SK-N-SH (cell line): ENCODE results near the gene KLHL30. TPM values are rescaled to one million over a fixed set of nuclear protein-coding genes. Genes with fewer than 3 reads are reported as not detected.

Experiments
- CTCF ChIA-PET: fragments of 300-600, 350-600 bp; formaldehyde crosslinking; extraction: SDS; loops from one replicate; lab custom pipeline; 2021; lab: Yijun Ruan, JAX
- POLR2A ChIA-PET: fragments of 350-600 bp; sonication (Branson Sonifier 250); formaldehyde crosslinking; extraction: SDS; loops from one replicate; lab custom pipeline; 2020; ENCODE audit warnings: antibody characterized with exemption, inconsistent platforms; lab: Yijun Ruan, JAX
- DNase-seq: peaks from one replicate; pipeline ENCODE4 v3.0.0; 2012
- H2AFZ ChIP-seq: fragments of 200-600 bp; sonication (generic); 2 replicates; pipeline ENCODE4 v1.8.1; 2016; ENCODE audit warnings: antibody characterized with exemption, mild to moderate bottlenecking, low read depth
- H3F3A ChIP-seq: fragments of 200-600 bp; sonication (generic); replicated peaks from 2 replicates; pipeline ENCODE3; 2016; ENCODE audit warnings: antibody characterized with exemption, mild to moderate bottlenecking; ENCODE audit not compliant: insufficient read depth
- H3K27ac ChIP-seq, 2 experiments: fragments of 200-500 bp in 1 of 2; fragments of 200-600 bp in 1 of 2; sonication (Bioruptor generic) in 1 of 2; sonication (generic), shearing (Covaris generic) in 1 of 2; 2 replicates each; pipeline versions ENCODE4 v1.5.1 to v1.6.1; 2014 to 2016; ENCODE audit warnings: low read depth in 2 of 2, inconsistent platforms in 1 of 2, low read length in 1 of 2, mild to moderate bottlenecking in 1 of 2, mixed read lengths in 1 of 2
- H3K27me3 ChIP-seq: fragments of 200-600 bp; sonication (generic), shearing (Covaris generic); 2 replicates; pipeline ENCODE4 v1.6.1; 2016; ENCODE audit warnings: mixed run types; ENCODE audit not compliant: insufficient read depth
- H3K36me3 ChIP-seq, 2 experiments: fragments of 200-500 bp in 1 of 2; fragments of 200-600 bp in 1 of 2; sonication (Bioruptor generic) in 1 of 2; sonication (generic) in 1 of 2; replicated peaks in 1 of 2; 2 replicates each; pipeline versions ENCODE3 to v1.5.1; 2014 to 2016; ENCODE audit warnings: low read length in 1 of 2, mild to moderate bottlenecking in 1 of 2; ENCODE audit not compliant: insufficient read depth in 2 of 2, control insufficient read depth in 1 of 2
- H3K4me1 ChIP-seq, 2 experiments: fragments of 200-500 bp in 1 of 2; fragments of 200-600 bp in 1 of 2; sonication (Bioruptor generic) in 1 of 2; sonication (generic), shearing (Covaris generic) in 1 of 2; 2 replicates each; pipeline versions ENCODE4 v1.5.1 to v1.6.1; 2014 to 2016; ENCODE audit warnings: low read depth in 1 of 2, low read length in 1 of 2, mixed run types in 1 of 2; ENCODE audit not compliant: insufficient read depth in 2 of 2, control insufficient read depth in 1 of 2
- H3K4me2 ChIP-seq: fragments of 200-600 bp; sonication (generic), shearing (Covaris generic); 2 replicates; pipeline ENCODE4 v1.6.1; 2017; ENCODE audit warnings: mixed run types
- H3K4me3 ChIP-seq, 2 experiments: fragments of 200-500 bp in 1 of 2; fragments of 200-600 bp in 1 of 2; sonication (Bioruptor generic) in 1 of 2; sonication (generic), shearing (Covaris generic) in 1 of 2; 2 replicates each; pipeline versions ENCODE4 v1.5.1 to v1.8.1; 2014 to 2016; ENCODE audit warnings: low read depth in 2 of 2, inconsistent platforms in 1 of 2, low read length in 1 of 2, mild to moderate bottlenecking in 1 of 2, mixed read lengths in 1 of 2, moderate library complexity in 1 of 2
- H3K79me2 ChIP-seq: fragments of 200-600 bp; sonication (generic); 2 replicates; pipeline ENCODE4 v1.8.1; 2017; ENCODE audit warnings: mild to moderate bottlenecking; ENCODE audit not compliant: insufficient read depth
- H3K9ac ChIP-seq: fragments of 200-600 bp; sonication (generic); 2 replicates; pipeline ENCODE4 v1.6.1; 2017; ENCODE audit warnings: mixed run types
- H3K9me2 ChIP-seq: fragments of 200-600 bp; sonication (generic); 2 replicates; pipeline ENCODE4 v1.6.1; 2017; ENCODE audit warnings: mixed run types
- H3K9me3 ChIP-seq: fragments of 200-600 bp; sonication (generic); 2 replicates; pipeline ENCODE4 v1.6.1; 2017; ENCODE audit warnings: mixed run types, mild to moderate bottlenecking, moderate library complexity
- H4K20me1 ChIP-seq: fragments of 200-600 bp; sonication (generic); 2 replicates; pipeline ENCODE4 v1.6.1; 2017; ENCODE audit warnings: mild to moderate bottlenecking, mixed run types; ENCODE audit not compliant: insufficient read depth
- ELF1 ChIP-seq: IDR thresholded peaks from 2 replicates; pipeline ENCODE4 v1.4.0; 2012
- EP300 ChIP-seq, 2 experiments: IDR thresholded peaks; 2 replicates each; pipeline versions ENCODE4 v1.4.0 to v1.6.1; 2012; ENCODE audit warnings: borderline replicate concordance in 1 of 2, low read depth in 1 of 2, low read length in 1 of 2
- FOSL2 ChIP-seq: IDR thresholded peaks from 2 replicates; pipeline ENCODE4 v1.4.0; 2012; ENCODE audit warnings: low read depth, mild to moderate bottlenecking, moderate library complexity, borderline replicate concordance
- FOXJ3 ChIP-seq: sonication (generic); formaldehyde crosslinking; IDR thresholded peaks from 2 replicates; pipeline ENCODE4 v1.5.1; 2020; ENCODE audit warnings: mild to moderate bottlenecking, missing genetic modification reagents
- FOXM1 ChIP-seq: IDR thresholded peaks from 2 replicates; pipeline ENCODE4 v1.4.0; 2012; ENCODE audit warnings: low read depth, mild to moderate bottlenecking
- GABPA ChIP-seq: IDR thresholded peaks from 2 replicates; pipeline ENCODE4 v1.4.0; 2012; ENCODE audit warnings: low read depth, mild to moderate bottlenecking
- GATA2 ChIP-seq: sonication (generic); formaldehyde crosslinking; IDR thresholded peaks from 2 replicates; pipeline ENCODE4 v1.5.0; 2020; ENCODE audit warnings: mild to moderate bottlenecking, missing genetic modification reagents
- IRF3 ChIP-seq: fragments of 150-350 bp; IDR thresholded peaks from 2 replicates; pipeline ENCODE4 v1.6.1; 2016; ENCODE audit warnings: mild to moderate bottlenecking, low read depth, low read length
- MEF2A ChIP-seq: IDR thresholded peaks from 2 replicates; pipeline ENCODE4 v1.4.0; 2012; ENCODE audit warnings: low read depth, borderline replicate concordance
- MXI1 ChIP-seq: IDR thresholded peaks from 2 replicates; pipeline ENCODE4 v1.6.1; 2012; ENCODE audit warnings: mild to moderate bottlenecking, low read depth, low read length, improper control_type of control experiment
- POLR2AphosphoS5 ChIP-seq: IDR thresholded peaks from 2 replicates; pipeline ENCODE4 v1.6.1; 2012; ENCODE audit warnings: low read depth, low read length
- REST ChIP-seq: IDR thresholded peaks from 2 replicates; pipeline ENCODE4 v1.6.1; 2012; ENCODE audit warnings: mild to moderate bottlenecking, low read depth, low read length, moderate library complexity
- RFX5 ChIP-seq: IDR thresholded peaks from 2 replicates; pipeline ENCODE4 v1.6.1; 2012; ENCODE audit warnings: mild to moderate bottlenecking, improper control_type of control experiment, low read length
- RXRA ChIP-seq: IDR thresholded peaks from 2 replicates; pipeline ENCODE4 v1.4.0; 2012; ENCODE audit warnings: low read depth, mild to moderate bottlenecking, borderline replicate concordance
- SIN3A ChIP-seq: IDR thresholded peaks from 2 replicates; pipeline ENCODE4 v1.6.1; 2012; ENCODE audit warnings: low read depth, mild to moderate bottlenecking, low read length, moderate library complexity, borderline replicate concordance
- TAF1 ChIP-seq: IDR thresholded peaks from 2 replicates; pipeline ENCODE4 v1.6.1; 2012; ENCODE audit warnings: low read depth, mild to moderate bottlenecking, low read length, moderate library complexity, borderline replicate concordance
- USF2 ChIP-seq: fragments of 150-350 bp; IDR thresholded peaks from 2 replicates; pipeline ENCODE4 v1.6.1; 2017; ENCODE audit warnings: antibody characterized with exemption, low read length, low read depth, borderline replicate concordance
- YY1 ChIP-seq: IDR thresholded peaks from 2 replicates; pipeline ENCODE4 v1.4.0; 2012; ENCODE audit warnings: low read depth, mild to moderate bottlenecking
- WGBS: methylation state at CpG from one replicate; pipeline ENCODE4 v1.1.6; 2017; ENCODE audit warnings: low lambda C conversion rate; 5-methylcytosine and 5-hydroxymethylcytosine counted together
- polyA plus RNA-seq, 3 experiments: library from polyadenylated mRNA; depleted of rRNA; stranded (reverse); fragments of >200 nt; gene quantifications; 2 replicates each; pipeline ENCODE4 v1.2.3, GENCODE V29; 2012

KLHL30 gene
- polyA plus RNA-seq, 1 of the 3 experiments (the other 2 are of a cell fraction), result not detected

- no peak for TF ChIP-seq REST
- Histone ChIP-seq H4K20me1 (no peaks in the 10 kb centered on the region), H3F3A (peaks cover 3% of the 10 kb centered on the region), H3K27ac (no peak overlapping the region), H3K36me3 (peaks cover 76 to 84% of the 10 kb centered on the region in 2 experiments), H3K27me3 (no peaks in the 10 kb centered on the region), H3K79me2 (no peaks in the 10 kb centered on the region), H2AFZ (no peak overlapping the region), H3K9me3 (no peaks in the 10 kb centered on the region), H3K4me1 (peaks cover 0 to 5% of the 10 kb centered on the region in 2 experiments; a peak in 1 of 4 replicates), H3K4me3 (no peak overlapping the region), H3K9me2 (no peaks in the 10 kb centered on the region), H3K4me2 (no peak overlapping the region), H3K9ac (no peak overlapping the region)
- 94% methylated on average over 5 of the region's 5 CpGs for WGBS
- ChIA-PET POLR2A (no interaction called here), CTCF (interaction anchor here (1.0 kb wide), 1 partner anchor 11 kb away, joined by 3 read pairs; no protein-coding TSS in a partner anchor)
- DNase-seq, result no peak
Observed at GRCh38 chr2:238180554-238180953, 42.1 kb downstream of the KLHL30 start.

GRCh38 chr2:238182362-238182761 is 43.9 kb downstream of the KLHL30 start:
- Histone ChIP-seq H4K20me1 (no peaks in the 10 kb centered on the region), H3K79me2 (no peaks in the 10 kb centered on the region), H3K4me1 (peaks cover 0 to 3% of the 10 kb centered on the region in 2 experiments; a peak in 1 of 4 replicates), H3K4me2 (no peak overlapping the region), H3F3A (peaks cover 1% of the 10 kb centered on the region), H3K4me3 (no peak overlapping the region), H2AFZ (no peak overlapping the region), H3K9me3 (no peaks in the 10 kb centered on the region), H3K27ac (no peak overlapping the region), H3K9ac (no peak overlapping the region), H3K36me3 (peaks cover 83 to 84% of the 10 kb centered on the region in 2 experiments), H3K9me2 (no peaks in the 10 kb centered on the region), H3K27me3 (no peaks in the 10 kb centered on the region)
- ChIA-PET POLR2A (no interaction called here), CTCF (no interaction called here)
- DNase-seq, result no peak
- 85% methylated on average over 6 of the region's 6 CpGs for WGBS
- TF ChIP-seq RFX5, result no peak
- TF ChIP-seq FOSL2, result no peak
- no peak for TF ChIP-seq GATA2 (CRISPR knock-in tag)
- TF ChIP-seq MEF2A, result no peak
- no peak for TF ChIP-seq EP300 (IDR thresholded peaks at IDR 0.05; ENCODE audit: borderline replicate concordance in 1 of 2, low read depth in 1 of 2, low read length in 1 of 2)
- no peak for TF ChIP-seq ELF1
- no peak for TF ChIP-seq SIN3A
- TF ChIP-seq RXRA, result no peak
- TF ChIP-seq POLR2AphosphoS5, result no peak
- TF ChIP-seq IRF3, result no peak
- TF ChIP-seq MXI1, result no peak
- no peak for TF ChIP-seq FOXM1
- no peak for TF ChIP-seq USF2
- TF ChIP-seq TAF1, result no peak
- TF ChIP-seq YY1, result no peak
- TF ChIP-seq FOXJ3 (CRISPR knock-in tag), result no peak
- TF ChIP-seq REST, result no peak
- no peak for TF ChIP-seq GABPA
